ENCODE results near the gene ITIH4.
A peak's percentile ranks its signal among the peaks of the same experiment; 100 is the strongest.

The ITIH4 gene

GRCh38 chr3:52774066-52774713 lies 56.3 kb downstream of the ITIH4 start:
- no peak for DNase-seq (ENCODE audit: low read depth, low spot score)
- H3K27ac ChIP-seq = no peak overlapping the region

GRCh38 chr3:52773361-52774065 lies 57.0 kb downstream of the ITIH4 start:
- no peak overlapping the region for H3K27ac ChIP-seq
- no peak for DNase-seq (ENCODE audit: low read depth, low spot score)

GRCh38 chr3:52771702-52772101 lies 58.8 kb downstream of the ITIH4 start:
- no peak for DNase-seq (ENCODE audit: low read depth, low spot score)
- no peak overlapping the region for H3K27ac ChIP-seq

GRCh38 chr3:52771334-52771681 lies 59.2 kb downstream of the ITIH4 start:
- DNase-seq (ENCODE audit: low read depth, low spot score) = no peak
- H3K27ac ChIP-seq = peak overlapping the region; percentile 19

GRCh38 chr3:52770496-52771333 lies 59.8 kb downstream of the ITIH4 start, which contains the start of gene NEK4:
Gene NEK4, minus strand, starts transcription at chr3:52770940. Its CDS starts 194 bp downstream, at chr3:52770746.
- peak within 1 kb of the TSS; percentile 19 for H3K27ac ChIP-seq
- DNase-seq (ENCODE audit: low read depth, low spot score) = no peak

- H3K27ac ChIP-seq = peak overlapping the region; percentile 19
- DNase-seq (ENCODE audit: low read depth, low spot score) = no peak
Measured at GRCh38 chr3:52769786-52770455, 60.6 kb downstream of the ITIH4 start.

GRCh38 chr3:52763466-52763865 lies 67.0 kb downstream of the ITIH4 start:
- no peak for DNase-seq (ENCODE audit: low read depth, low spot score)
- no peak overlapping the region for H3K27ac ChIP-seq
